GM21576 (cell line): Measurements from ENCODE around the gene LRRC4C.
"Not testable (repeated sequence)": the region's sequence is repeated elsewhere in the genome, so short reads cannot be mapped to it uniquely, and the experiment has no call there.

Source experiments
- ATAC-seq: cut with Tn5 transposase; IDR thresholded peaks from one replicate; pipeline ENCODE4 v1.9.1; 2021; ENCODE audit warnings: mild to moderate bottlenecking, moderate library complexity; ENCODE audit not compliant: unreplicated experiment

The LRRC4C gene

DNA sequence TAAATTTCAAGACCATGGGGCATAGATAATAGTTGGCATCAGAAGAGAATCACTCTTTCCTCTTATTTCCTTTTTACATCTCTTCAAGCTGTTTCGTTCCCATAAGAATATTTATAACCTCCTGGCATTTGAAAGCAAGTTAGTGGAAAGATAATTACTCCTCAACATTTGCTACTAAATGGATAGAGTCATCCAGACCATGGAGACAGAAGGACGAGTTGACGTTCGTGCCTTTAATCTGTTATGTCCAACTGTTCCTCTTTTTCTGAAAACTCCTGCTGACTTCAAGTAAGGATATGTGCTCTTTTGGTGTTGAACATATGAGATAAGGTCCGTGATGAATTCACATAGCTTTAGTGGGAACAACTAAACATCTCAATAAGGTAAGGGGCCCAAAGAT lies 414.2 kb downstream of the LRRC4C start:
- ATAC-seq: no peak

DNA sequence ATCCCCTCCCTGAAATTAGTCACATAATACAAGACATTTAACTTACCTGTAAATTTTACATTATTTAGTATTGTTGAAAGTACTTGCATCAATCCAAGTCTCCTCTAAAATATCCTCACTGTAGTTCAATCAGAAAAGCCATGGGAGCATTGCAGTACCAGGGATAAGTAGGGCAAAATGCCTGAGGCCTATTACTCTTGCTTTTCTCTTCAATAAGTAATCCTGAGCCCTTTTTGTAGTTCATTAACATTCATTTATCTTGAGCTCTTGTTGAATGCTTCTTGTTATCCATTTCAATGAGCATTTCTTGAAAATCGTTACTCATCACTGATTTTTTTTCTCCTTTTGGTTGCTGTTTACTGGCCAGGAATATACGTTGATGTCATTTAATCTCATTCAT lies 414.7 kb downstream of the LRRC4C start:
- ATAC-seq: no peak

DNA sequence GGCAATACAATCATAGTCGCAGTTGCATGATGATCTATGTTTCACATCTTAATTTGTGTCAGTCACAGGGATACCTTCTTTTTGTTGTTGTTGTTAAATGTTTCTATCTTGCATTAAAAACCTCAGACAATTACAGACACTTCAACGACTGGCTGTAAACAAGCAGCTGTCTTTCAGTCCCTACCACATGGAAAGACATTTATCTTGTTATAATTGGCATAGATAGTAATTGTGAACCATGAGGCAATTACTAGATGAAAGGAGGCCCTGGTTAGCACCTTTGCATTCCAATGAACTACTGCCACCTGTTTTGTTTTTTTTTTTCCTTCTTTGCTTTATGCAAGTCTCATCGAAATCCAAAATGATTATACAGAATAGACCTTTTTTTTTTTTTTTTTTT lies 416.8 kb downstream of the LRRC4C start:
- no peak for ATAC-seq

DNA sequence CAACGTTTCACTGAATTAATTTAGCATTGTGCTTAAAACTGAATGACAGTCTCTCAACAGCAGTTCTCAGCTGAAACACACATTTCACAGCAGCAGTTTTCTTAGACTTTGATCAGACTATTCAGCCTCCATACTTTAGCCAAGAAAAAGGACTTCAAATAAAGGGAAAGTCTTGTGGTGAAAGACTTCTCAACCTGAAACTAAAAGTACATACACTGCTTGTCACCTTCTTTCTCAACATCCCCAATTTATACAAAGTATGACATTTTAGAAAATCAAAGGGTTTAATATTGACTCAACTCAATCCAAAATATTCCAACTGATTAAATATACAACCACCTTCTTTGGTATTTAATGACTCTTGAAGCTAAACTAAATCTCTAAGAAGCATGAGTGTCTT lies 419.0 kb downstream of the LRRC4C start:
- ATAC-seq: no peak

DNA sequence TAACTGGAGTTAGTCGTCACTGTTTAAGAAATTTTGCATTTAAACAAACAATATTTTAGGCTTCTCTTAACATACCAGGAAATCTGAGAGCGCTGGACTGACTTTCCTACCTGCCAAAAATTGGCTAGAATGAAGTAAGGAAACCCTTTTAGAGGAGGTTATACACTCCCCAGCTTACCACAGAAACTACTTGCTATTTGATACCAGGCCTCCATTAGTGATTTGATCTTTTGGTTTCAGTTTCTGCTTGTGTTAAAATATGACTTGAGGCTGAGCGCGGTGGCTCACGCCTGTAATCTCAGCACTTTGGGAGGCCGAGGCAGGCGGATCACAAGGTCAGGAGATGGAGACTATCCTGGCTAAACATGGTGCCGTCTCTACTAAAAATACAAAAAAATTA lies 419.9 kb downstream of the LRRC4C start:
- ATAC-seq: no peak

DNA sequence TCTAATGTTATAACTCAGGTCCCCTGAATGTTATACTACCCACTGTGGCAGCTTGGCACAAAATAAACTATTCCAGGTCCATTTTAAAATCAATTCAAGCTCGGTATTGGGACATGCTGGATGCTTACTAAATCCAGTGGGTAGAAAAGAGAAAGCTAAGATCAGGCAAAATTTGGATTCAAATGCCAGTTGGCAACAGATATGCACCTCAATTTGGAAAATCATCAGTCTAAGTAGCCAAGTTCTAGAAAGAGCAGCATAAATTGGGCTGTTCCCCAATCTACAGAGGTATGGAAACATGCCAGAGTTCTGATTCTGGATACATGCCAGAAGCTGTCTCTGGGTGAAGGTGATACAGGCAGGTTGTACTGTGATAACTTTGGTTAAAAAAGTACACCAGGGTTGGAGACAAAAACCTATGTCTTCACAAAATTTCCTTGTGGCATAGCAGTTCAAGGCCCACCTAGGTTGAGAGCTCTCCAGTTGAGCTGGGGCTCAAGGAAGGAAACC lies 427.8 kb downstream of the LRRC4C start:
- ATAC-seq: no peak

DNA sequence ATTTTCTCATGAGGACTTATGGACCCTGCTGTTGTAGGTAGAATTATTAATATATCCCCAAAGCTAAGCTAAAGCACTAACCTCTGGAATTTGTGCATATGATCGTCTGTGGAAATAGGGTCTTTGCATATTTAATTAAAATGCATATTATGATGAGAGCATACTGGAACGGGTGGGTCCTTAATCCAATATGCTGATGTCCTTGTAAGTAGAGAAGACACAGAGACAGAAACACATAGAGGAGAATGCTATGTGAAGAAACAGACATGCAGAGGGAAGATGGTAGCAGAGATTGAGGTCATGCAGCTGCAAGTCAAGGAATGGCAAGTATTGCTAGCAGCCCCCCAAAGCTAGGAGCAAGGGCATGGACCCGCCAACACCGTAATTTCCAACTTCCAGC lies 439.2 kb downstream of the LRRC4C start:
- no peak for ATAC-seq

DNA sequence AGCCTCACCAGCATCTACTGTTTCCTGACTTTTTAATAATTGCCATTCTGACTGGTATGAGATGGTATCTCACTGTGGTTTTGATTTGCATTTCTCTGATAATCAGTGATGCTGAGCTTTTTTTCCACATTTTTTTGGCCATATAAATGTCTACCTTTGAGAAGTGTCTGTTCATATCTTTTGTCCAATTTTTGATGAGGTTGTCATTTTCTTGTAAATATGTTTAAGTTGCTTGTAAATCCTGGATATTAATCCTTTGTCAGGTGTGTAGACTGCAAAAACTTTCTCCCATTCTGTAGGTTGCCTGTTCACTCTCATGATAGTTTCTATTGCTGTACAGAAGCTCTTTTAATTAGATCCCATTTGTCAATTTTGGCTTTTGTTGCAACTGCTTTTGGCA lies 439.8 kb downstream of the LRRC4C start:
- ATAC-seq: not testable (repeated sequence)

DNA sequence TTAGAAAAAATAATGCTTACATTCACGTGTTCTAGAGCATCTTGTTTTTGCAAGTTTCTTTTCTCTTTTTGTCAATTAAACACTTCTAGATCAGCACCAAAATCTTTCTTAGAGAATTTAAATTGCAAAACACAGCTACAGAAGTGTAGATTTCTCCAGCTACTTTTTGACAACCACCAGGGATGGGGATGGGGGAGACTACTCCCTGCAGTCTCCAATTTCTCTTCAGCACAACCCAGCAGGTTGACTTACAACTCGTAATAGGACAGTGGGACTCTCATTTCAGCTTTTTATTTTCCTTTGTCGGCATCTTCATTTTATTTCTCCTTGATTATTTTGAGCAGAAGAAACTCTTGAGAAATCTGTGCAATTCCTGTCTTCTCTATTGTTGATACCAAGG lies 441.2 kb downstream of the LRRC4C start:
- ATAC-seq: no peak

DNA sequence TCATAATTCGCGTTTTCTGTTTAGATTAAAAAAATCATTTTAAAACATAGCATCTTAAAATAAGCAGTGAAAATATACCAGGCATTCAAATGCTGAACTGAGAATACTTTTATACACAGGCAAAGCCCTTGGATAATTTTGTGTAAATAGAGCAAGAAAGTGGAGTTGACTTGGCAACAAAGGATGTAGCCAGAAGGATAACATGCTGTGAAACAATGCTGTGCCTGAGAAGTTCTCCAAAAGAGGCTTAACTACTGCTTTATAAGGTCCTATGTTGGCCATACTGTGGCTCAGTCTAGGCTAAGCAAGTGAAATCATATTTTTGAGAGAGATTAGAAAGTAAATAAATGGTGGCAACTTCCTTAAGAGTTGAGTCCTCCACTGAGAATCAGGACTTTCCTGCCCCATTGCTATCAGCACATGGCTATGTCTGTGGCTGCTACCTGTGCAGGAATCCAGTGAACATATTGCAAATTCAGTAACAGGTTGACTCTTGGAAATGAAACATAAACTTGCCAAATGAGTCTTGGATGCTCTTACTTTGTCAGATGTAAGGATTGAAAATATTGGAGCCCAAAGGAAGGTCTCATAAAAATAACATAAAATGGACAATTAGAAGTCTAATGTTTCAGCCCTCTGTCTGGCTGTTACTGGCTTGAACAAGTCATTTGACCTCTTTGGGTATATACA lies 448.9 kb downstream of the LRRC4C start:
- no peak for ATAC-seq

DNA sequence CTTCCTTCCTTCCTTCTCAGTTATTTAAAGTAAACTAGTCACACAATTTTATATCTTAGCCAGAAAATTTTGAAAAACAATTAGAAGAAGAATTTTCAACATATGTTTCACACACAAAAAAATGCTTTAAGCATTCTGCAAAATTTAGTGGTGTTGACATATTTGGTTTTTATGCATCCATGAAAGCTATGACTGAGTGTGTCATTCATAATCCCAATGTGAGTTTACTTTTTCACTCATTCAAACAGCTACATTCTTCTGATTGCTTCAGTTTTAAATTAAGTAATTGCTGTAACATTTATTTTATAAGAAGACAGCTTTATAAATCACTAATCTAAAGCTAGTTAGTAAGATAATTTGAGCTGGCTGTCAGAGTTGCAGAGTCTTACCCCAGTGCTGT lies 453.5 kb downstream of the LRRC4C start:
- ATAC-seq: no peak

DNA sequence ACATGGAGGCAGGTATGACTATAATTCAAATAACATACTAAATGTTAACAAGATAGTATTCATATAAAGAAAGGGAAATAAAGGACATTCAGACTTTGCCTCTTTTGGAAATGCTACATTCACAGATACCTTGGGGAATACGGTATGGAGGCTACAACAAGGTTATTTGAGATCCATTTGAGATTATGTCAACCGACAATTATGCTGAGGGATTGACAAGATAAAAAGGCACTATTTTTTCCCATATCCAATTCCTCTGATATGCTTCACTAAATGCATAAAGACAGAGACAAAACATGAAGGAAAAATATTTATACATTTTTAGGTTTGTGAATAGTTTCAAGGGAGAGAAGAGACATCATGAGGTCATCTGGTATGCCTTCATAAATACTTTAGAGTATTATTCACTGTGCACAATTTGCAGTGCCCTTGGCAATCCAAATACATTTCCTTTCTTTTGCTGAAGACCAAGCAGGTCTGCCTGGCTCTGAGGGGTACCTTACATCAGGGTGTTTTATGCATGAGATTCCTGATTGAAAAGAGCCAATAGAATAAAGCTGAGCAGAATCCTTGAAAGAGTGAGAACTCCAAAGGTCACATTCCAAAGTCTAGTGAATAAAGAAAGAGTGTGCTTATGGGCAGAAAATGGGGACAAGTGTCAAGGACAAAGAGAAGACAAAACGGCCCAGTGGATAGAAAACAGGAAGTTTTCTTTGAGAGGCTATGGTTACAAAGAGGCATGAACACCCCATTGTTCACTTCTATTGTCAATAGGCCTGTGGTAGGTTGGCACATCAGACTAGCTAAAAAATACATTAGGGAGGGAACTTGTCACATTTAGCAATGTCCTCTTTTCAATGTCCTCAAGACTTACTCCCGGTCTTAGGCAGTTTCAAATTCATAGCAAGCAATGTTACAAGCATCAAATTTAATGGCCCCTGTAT lies 455.8 kb downstream of the LRRC4C start:
- no peak for ATAC-seq

DNA sequence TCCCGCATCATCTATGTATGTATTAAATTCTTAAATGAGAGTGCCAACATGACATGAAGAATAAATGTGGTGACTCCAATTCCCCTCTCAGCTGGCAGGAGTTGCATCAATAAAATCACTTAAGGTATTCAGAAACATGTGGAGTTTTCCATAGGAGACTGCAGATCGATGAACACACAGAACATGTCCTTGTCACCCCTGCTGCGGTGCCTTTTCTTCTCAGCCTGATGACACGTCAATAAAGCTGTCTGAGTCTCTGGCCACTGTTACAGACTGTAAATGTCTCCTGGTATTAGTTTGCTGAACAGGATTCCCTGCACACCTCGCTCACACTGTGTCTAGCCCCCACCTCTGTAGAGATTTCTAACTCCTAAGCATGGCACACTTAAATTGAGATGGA lies 460.5 kb downstream of the LRRC4C start:
- ATAC-seq: no peak

DNA sequence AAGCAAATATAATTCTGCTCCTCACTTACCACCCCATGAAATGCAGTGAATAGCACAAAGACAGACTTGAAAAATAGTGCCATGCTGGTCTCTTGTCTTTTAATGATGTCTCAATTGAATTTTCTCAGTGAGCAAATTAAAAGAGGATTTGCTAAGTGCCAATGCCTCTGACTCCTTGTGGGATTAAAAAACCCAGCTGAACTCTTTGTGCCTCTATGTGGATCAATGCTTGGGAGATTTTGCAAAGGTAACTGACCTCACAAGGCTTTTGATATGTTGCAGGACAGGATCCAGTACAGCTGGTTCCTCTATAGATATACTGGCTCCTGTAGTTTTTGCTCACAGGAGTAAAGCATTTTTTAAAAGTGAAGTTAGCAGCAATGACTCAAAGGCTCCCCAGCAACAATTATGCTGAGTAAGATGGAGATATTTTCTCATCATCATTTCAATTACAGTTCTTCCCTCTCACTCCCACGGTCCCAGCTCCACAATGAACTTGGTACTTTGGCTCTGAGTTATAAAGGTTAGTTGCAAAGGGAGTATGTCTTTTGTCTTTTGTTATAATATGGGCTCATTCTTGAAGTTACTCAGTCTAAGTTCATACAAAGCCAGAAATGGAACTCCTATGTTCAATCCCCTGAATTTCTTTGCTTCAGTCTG lies 471.5 kb downstream of the LRRC4C start:
- no peak for ATAC-seq

DNA sequence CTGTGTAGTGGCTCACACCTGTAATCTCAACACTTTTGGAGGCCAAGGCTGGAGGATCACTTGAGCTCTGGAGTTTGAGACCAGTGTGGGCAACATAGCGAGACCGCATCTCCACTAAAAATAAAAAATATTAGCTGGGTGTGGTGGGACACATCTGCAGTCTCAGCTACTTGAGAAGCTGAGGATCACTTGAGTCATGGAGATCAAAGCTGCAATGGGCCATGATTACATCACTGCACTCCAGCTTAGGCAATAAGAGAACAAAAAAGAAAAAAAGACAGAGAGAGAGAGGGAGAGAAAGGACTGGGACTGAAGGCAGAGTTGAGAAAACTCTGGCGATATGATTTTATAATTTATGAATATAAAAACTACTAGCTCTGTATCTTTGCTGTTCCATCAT lies 473.1 kb downstream of the LRRC4C start:
- no peak for ATAC-seq

DNA sequence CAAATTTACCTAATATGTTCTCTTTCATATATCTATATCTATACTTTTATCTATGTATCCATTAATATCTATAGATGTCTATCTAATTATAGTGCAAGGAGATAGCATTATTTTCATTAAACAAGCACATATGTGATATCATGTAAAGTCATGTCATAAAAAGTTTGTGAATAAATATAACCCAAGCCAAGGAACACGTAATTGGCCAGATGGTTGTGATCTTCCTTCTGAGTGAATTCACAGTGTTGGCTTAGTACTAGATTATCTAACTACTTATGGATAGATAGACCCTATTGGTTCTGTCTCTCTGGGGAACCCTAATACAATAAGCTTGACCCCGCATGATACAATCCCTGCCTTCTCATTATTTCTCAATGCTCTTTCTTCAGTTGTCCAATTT lies 484.4 kb downstream of the LRRC4C start:
- ATAC-seq: no peak

DNA sequence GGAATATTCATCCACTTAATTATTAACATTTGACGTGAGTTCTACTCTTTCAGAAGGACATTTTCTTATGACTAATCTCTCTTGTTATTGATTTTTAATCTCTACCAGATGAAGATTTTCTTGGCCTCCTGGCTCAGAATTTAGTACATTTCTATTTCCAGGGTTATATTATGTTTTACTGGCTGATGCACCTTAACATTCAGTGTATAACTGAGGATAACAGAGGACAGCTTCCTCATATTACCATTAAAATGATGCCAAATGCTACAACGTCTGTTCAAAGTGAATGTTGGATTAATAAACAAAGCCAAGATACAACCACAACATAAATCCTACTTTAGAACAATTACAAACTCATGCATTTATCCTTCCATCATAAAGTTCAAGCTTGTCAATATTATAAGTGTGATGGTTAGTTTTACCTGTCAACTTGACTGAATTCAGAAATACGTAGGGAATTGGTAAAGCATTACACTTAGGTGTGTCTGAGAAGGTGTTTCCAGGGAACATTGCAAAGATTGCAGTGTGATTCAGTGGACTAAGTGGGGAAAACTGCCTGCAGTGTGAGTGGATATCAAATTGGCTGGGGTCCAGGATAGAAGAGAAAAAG lies 485.2 kb downstream of the LRRC4C start:
- ATAC-seq: no peak

DNA sequence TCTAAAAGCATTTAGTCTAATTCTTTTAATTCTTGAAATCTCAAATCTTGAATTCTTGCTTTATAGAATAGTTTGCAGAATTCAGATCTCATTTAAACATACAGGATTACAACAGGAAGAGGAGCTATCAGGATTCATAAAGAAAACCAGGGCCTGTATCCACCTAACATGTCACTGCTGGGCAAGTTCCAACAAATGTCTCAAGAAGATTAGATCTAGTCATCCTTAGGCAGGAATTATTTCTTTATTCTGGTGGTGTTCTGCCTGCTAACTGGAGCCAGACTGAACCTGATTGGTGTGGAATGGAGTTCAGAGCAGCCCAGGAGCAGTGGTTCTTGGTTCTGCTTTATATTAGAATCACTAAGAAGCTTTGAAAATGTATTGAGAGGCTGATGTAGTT lies 500.7 kb downstream of the LRRC4C start:
- ATAC-seq: no peak

DNA sequence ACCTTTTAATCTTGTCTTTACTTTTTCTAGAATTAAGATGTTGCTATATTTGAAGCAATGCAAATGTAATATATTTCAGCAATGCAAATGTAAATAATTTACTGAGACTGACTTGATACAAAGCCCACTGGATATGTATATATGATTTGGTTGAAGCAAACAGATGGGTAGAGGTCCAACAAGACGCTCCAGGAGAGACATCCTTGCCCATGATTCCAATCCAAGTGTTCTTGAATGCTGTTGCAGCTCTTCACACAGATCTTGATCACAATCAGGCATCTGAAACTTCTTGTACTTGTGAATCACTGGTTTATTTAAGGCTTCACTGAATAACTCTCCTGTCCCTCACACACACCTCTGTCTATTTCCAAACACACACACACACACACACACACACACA lies 507.0 kb downstream of the LRRC4C start:
- ATAC-seq: no peak

DNA sequence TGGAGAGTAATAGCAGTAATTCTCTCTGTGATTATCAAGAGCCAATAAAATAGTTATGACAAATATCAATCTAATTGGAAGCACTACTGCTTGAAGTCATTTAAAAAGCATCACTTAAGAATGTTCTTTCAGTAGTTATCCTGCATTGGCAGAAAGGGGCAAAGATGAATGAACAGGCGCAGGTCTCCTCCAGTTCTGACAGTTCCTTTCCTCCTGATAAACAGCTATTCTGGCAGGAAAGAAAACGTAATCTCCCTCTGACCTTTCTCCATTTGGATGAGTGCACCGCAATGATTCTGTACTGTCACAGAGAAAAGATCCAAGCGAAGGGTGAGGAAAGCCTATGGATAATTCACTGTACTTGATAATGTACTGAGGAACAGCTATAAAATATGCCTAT lies 521.5 kb downstream of the LRRC4C start:
- no peak for ATAC-seq

DNA sequence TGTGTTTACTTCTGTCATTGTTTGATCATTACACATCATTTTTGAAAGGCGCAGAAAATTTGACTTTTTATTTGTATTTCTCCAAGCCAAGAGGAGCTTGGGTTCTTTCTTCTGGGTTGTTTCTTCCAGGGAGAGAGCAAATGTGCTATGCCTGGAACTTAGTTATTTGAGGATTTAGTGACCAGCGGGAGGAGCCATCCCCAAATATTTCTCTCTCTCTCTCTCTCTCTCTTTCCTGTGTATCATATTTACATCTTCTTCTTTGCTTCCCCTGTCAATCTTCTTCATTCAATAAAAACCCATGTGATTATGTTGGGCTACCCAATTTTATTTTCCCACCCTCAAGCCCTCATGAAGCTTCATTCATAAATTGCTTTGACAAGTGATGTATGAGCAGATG lies 534.5 kb downstream of the LRRC4C start:
- no peak for ATAC-seq
